SK-N-MC (cell line): ENCODE data around the gene ICAM4.
"Not testable (repeated sequence)": the region's sequence is repeated elsewhere in the genome, so short reads cannot be mapped to it uniquely, and the experiment has no call there.

Source experiments
- DNase-seq: peaks from one replicate; pipeline ENCODE4 v3.0.0-alpha.2; 2011; ENCODE audit warnings: low read depth, low spot score
- H3K27ac ChIP-seq: fragments of 200-600 bp; sonication (generic); 2 replicates; pipeline ENCODE4 v1.5.1; 2016; ENCODE audit warnings: mixed run types
- H3K36me3 ChIP-seq: fragments of 200-600 bp; sonication (generic); 2 replicates; pipeline ENCODE4 v1.6.1; 2017; ENCODE audit warnings: antibody characterized with exemption, low read length, mixed read lengths; ENCODE audit not compliant: insufficient read depth
- H3K4me3 ChIP-seq: fragments of 200-600 bp; sonication (generic); 2 replicates; pipeline ENCODE4 v1.5.1; 2016
- H3K9ac ChIP-seq: fragments of 200-600 bp; sonication (generic); 2 replicates; pipeline ENCODE4 v1.8.0; 2017; ENCODE audit warnings: mixed run types, mixed read lengths; ENCODE audit not compliant: insufficient read length
- H3K9me3 ChIP-seq: fragments of 200-600 bp; sonication (generic); 2 replicates; pipeline ENCODE4 v1.6.1; 2017; ENCODE audit warnings: low read depth, mild to moderate bottlenecking, antibody characterized with exemption, low read length, moderate library complexity, mixed read lengths
- EZH2 ChIP-seq: fragments of 200-600 bp; sonication (generic); IDR thresholded peaks from one replicate; pipeline ENCODE4 v1.6.1; 2017; ENCODE audit warnings: antibody characterized with exemption
- FOXP2 ChIP-seq: optimal IDR thresholded peaks from 2 replicates; pipeline ENCODE3; 2011; ENCODE audit warnings: mild to moderate bottlenecking, moderate library complexity; ENCODE audit not compliant: insufficient read depth; ENCODE audit errors: extremely low read length, control extremely low read depth
- POLR2AphosphoS5 ChIP-seq: IDR thresholded peaks from 2 replicates; pipeline ENCODE4 v1.6.1; 2012; ENCODE audit warnings: mild to moderate bottlenecking, low read depth, low read length, borderline replicate concordance

Gene ICAM4

GRCh38 chr19:10286803-10287737 lies at the start of gene ICAM4:
Gene ICAM4 (plus strand): TSS chr19:10286955. CDS start chr19:10287013, 58 bp downstream.
- peak within 1 kb of the TSS; percentile 62 for H3K9ac ChIP-seq
- H3K9me3 ChIP-seq, result no peaks in the 10 kb centered on the region
- TF ChIP-seq FOXP2, result peak; percentile 51
- no peak for TF ChIP-seq EZH2
- peak; percentile 74 for TF ChIP-seq POLR2AphosphoS5
- H3K27ac ChIP-seq, result peak within 1 kb of the TSS; percentile 91
- DNase-seq, result no peak
- no peaks in the 10 kb centered on the region for H3K36me3 ChIP-seq
- peak within 1 kb of the TSS; percentile 81 for H3K4me3 ChIP-seq

GRCh38 chr19:10237702-10238101 lies 49.1 kb upstream of the ICAM4 start:
- Histone ChIP-seq H3K36me3 (no peaks in the 10 kb centered on the region), H3K27ac (no peak overlapping the region), H3K4me3 (no peak overlapping the region), H3K9ac (no peak overlapping the region), H3K9me3 (no peaks in the 10 kb centered on the region)
- TF ChIP-seq POLR2AphosphoS5 (no peak), FOXP2 (no peak), EZH2 (no peak)
- DNase-seq, result no peak

GRCh38 chr19:10238172-10238783 lies 48.5 kb upstream of the ICAM4 start:
- TF ChIP-seq POLR2AphosphoS5, result no peak
- no peak for TF ChIP-seq EZH2
- TF ChIP-seq FOXP2, result no peak
- Histone ChIP-seq H3K9ac (no peak overlapping the region), H3K4me3 (no peak overlapping the region), H3K9me3 (no peaks in the 10 kb centered on the region), H3K27ac (no peak overlapping the region), H3K36me3 (no peaks in the 10 kb centered on the region)
- DNase-seq, result no peak

GRCh38 chr19:10241826-10242449 lies 44.8 kb upstream of the ICAM4 start:
- not testable (repeated sequence) for H3K9ac ChIP-seq, DNase-seq, H3K36me3 ChIP-seq, H3K27ac ChIP-seq, H3K9me3 ChIP-seq, H3K4me3 ChIP-seq

- H3K9ac ChIP-seq, result no peak overlapping the region
Measured at GRCh38 chr19:10243606-10244005, 43.1 kb upstream of the ICAM4 start.

GRCh38 chr19:10245189-10245939 lies 41.4 kb upstream of the ICAM4 start:
- DNase-seq, result no peak
- no peak overlapping the region for H3K9ac ChIP-seq
- TF ChIP-seq POLR2AphosphoS5, result no peak
- TF ChIP-seq FOXP2, result no peak
- TF ChIP-seq EZH2, result no peak

More at GRCh38 chr19:10243606-10244005, 43.1 kb upstream of the ICAM4 start:
- Histone ChIP-seq H3K4me3 (no peak overlapping the region), H3K9me3 (no peaks in the 10 kb centered on the region), H3K36me3 (no peaks in the 10 kb centered on the region), H3K27ac (no peak overlapping the region)
- no peak for TF ChIP-seq EZH2
- TF ChIP-seq FOXP2, result no peak
- no peak for TF ChIP-seq POLR2AphosphoS5
- DNase-seq, result no peak

GRCh38 chr19:10246511-10246910 lies 40.2 kb upstream of the ICAM4 start:
- TF ChIP-seq POLR2AphosphoS5 (no peak), EZH2 (no peak), FOXP2 (no peak)
- no peaks in the 10 kb centered on the region for H3K9me3 ChIP-seq
- H3K36me3 ChIP-seq, result no peaks in the 10 kb centered on the region
- no peak overlapping the region for H3K4me3 ChIP-seq
- no peak overlapping the region for H3K9ac ChIP-seq
- DNase-seq, result no peak
- no peak overlapping the region for H3K27ac ChIP-seq

More at GRCh38 chr19:10245189-10245939, 41.4 kb upstream of the ICAM4 start:
- Histone ChIP-seq H3K27ac (no peak overlapping the region), H3K9me3 (no peaks in the 10 kb centered on the region), H3K4me3 (no peak overlapping the region), H3K36me3 (no peaks in the 10 kb centered on the region)
